Colonic mucosa (tissue), 4 donors: Measurements from ENCODE around the gene EFHC1. TPM values are rescaled to one million over a fixed set of nuclear protein-coding genes. Genes with fewer than 3 reads are reported as not detected.

ENCODE experiments used
- DNase-seq: peaks from one replicate; pipeline ENCODE4 v3.0.0-alpha.2; 2020
- H3K27ac ChIP-seq: fragments of 200-600 bp; one replicate; pipeline ENCODE4 v1.8.0; 2021
- H3K27me3 ChIP-seq: fragments of 200-600 bp; one replicate; pipeline ENCODE4 v1.8.0; 2021
- H3K36me3 ChIP-seq: fragments of 200-600 bp; one replicate; pipeline ENCODE4 v1.8.0; 2021
- H3K4me1 ChIP-seq: fragments of 200-600 bp; one replicate; pipeline ENCODE4 v1.8.0; 2021; ENCODE audit warnings: mild to moderate bottlenecking
- H3K4me3 ChIP-seq: fragments of 200-600 bp; one replicate; pipeline ENCODE4 v1.8.0; 2021
- H3K9ac ChIP-seq, 2 donors: one replicate each; pipeline ENCODE4 v1.7.0; 2013; ENCODE audit warnings: control low read depth in 2 of 2, low read depth in 2 of 2, low read length in 2 of 2
- H3K9me3 ChIP-seq: fragments of 200-600 bp; one replicate; pipeline ENCODE4 v1.8.0; 2021
- intact Hi-C: fragments of 100-400 bp; cut with DNase I; formaldehyde crosslinking; loops from one replicate; pipeline ENCODE4 v1.14.1; 2022
- total RNA-seq, 2 donors: library from RNA; stranded (reverse); fragmentation: NEBNext Ultra II Directional in 1 of 2; extraction: Animal tissue kit (Norgen Biotek cat#: 25700) in 1 of 2; gene quantifications; one replicate each; pipeline ENCODE4 v1.2.1, GENCODE V29; 2021
- TF ChIP-seq, protein P1 (sequence below): fragments of 200-600 bp; IDR thresholded peaks from one replicate; pipeline ENCODE4 v1.8.0; 2022; ENCODE audit warnings: antibody characterized with exemption, mild to moderate bottlenecking
- donor health status: healthy.
- donor health status: DM: no; HTN: no; CAD: no.
- donor health status: DM: no; HTN: no; CAD: no.

The EFHC1 gene
- total RNA-seq, 2 donors from 2014 or later: 6.2 to 9.5 TPM

DNA sequence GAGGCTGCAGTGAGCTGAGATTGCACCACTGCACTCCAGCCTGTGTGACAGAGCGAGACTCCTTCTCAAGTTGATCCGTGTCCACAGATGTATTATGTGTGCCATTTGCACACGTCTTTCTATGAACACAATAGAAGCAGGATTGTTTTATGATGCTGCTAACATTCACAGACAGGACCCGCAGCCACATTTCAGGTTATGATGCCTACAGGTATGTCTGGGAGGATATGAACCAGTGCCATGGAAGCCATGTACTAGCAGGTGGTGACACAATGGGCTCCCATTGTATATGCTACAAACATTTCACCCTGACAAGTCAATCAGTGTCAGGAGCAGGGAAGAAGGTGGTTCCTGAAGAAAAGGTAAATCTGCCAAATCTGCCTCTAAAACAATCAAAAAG is 152.4 kb downstream of the EFHC1 start:
- Histone ChIP-seq H3K27me3 (no peaks in the 10 kb centered on the region), H3K27ac (no peak overlapping the region), H3K36me3 (no peaks in the 10 kb centered on the region), H3K4me3 (no peak overlapping the region), H3K9me3 (no peaks in the 10 kb centered on the region), H3K9ac (no peak overlapping the region), H3K4me1 (no peaks in the 10 kb centered on the region)
- intact Hi-C loops: no loop called here
- TF ChIP-seq, protein P1, sequence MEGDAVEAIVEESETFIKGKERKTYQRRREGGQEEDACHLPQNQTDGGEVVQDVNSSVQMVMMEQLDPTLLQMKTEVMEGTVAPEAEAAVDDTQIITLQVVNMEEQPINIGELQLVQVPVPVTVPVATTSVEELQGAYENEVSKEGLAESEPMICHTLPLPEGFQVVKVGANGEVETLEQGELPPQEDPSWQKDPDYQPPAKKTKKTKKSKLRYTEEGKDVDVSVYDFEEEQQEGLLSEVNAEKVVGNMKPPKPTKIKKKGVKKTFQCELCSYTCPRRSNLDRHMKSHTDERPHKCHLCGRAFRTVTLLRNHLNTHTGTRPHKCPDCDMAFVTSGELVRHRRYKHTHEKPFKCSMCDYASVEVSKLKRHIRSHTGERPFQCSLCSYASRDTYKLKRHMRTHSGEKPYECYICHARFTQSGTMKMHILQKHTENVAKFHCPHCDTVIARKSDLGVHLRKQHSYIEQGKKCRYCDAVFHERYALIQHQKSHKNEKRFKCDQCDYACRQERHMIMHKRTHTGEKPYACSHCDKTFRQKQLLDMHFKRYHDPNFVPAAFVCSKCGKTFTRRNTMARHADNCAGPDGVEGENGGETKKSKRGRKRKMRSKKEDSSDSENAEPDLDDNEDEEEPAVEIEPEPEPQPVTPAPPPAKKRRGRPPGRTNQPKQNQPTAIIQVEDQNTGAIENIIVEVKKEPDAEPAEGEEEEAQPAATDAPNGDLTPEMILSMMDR: no peak
- no peak for DNase-seq

DNA sequence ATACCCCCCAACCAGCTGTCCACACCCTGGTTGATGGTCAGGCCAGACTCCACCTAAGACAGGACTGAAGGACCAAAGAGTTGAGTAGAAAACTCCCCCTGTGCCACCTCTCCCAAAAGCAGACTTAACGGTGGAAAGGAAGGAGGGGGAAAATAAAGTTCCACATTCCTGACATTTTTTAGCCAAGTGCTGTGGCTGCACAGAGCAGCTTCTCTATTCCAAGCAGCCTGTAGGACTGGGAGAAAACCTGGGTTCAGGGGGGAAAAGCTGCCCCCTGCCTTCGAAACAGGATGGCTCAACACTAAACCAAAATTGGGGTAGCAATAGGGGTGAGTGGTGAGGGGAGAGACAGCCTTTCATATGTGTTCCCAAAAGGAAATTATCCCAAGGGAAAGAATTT is 153.2 kb downstream of the EFHC1 start:
- no peak overlapping the region for H3K4me3 ChIP-seq
- H3K27ac ChIP-seq: no peak overlapping the region
- no peaks in the 10 kb centered on the region for H3K27me3 ChIP-seq
- DNase-seq: no peak
- H3K36me3 ChIP-seq: no peaks in the 10 kb centered on the region
- H3K9me3 ChIP-seq: no peaks in the 10 kb centered on the region
- H3K9ac ChIP-seq: peak overlapping the region in 1 of 2 donors; percentile 83
- intact Hi-C loops: no loop called here
- H3K4me1 ChIP-seq: peaks cover 3% of the 10 kb centered on the region
- TF ChIP-seq, protein P1: no peak

Other genes with a start within 250 kb of the EFHC1 start
- gene IL17A, start 234.0 kb upstream of the EFHC1 start, total RNA-seq: not detected
- under 1 TPM in 1 of 2 donors, not detected in 1; 0.32 TPM for gene IL17F, start 175.8 kb upstream of the EFHC1 start, total RNA-seq
- 100 to 1,000 TPM in 1 of 2 donors, 10 to 100 TPM in 1; 28.9 to 117 TPM for gene MCM3, start 135.6 kb upstream of the EFHC1 start, total RNA-seq
- gene PAQR8, start 58.2 kb upstream of the EFHC1 start, total RNA-seq: 10 to 100 TPM; 65.8 to 87.8 TPM
- 10 to 100 TPM; 19.1 to 21.2 TPM for gene TRAM2, start 156.7 kb downstream of the EFHC1 start, total RNA-seq